ENCODE measurements around the gene SLC33A1. TPM values are rescaled to one million over a fixed set of nuclear protein-coding genes. Genes with fewer than 3 reads are reported as not detected.

SLC33A1 gene
- total RNA-seq, 1 donor from 2014 or later: 19.8 TPM

Other genes starting within 250 kb of the SLC33A1 start
- gene PLCH1, start 109.4 kb downstream of the SLC33A1 start, total RNA-seq: 0.52 TPM
- 2.6 TPM for gene C3orf33, start 48.1 kb downstream of the SLC33A1 start, total RNA-seq
- 16.2 TPM for gene GMPS, start 16.2 kb upstream of the SLC33A1 start, total RNA-seq

Measured in skeletal muscle tissue (tissue), 1 donor.